HG02870 (cell line): Measurements from ENCODE around the gene MIDN.

Source experiments
- ATAC-seq: cut with Tn5 transposase; IDR thresholded peaks from one replicate; pipeline ENCODE4 v1.9.1; 2021; ENCODE audit warnings: mild to moderate bottlenecking, moderate library complexity; ENCODE audit not compliant: unreplicated experiment

Gene MIDN

DNA sequence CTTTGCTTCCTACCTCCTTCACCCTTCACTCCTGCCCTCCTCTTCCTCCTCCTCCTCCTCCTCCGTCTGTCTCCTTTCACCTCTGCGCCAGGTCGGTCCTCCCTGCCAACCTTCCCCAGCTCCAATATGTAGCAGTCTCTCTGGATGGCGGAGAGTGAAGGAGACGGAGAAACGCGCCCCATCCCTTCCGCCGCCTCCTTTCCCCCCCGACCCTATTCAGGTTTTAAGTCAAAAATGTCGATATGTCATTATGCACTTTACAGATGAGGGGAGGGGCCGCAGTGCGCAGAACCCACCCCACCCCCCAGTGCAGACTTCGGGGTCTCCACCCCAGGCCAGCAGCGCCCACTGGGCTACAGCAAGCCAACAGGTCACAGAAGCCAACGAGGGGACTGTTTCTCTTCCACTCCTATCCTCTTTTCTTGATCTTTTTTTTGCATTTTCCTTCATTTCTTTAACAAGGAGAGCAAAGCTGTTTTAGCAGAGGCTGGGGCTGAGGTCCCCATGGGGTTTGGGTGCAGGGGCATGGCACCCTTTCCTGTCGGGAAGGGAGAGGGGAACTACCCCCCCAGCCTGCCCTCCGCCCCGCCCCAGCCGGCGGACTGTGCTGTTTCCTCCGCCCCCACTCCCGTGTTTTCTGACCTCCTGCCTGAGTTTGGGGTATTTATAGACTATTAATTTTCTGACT is 9.2 kb downstream of the MIDN start:
- no peak for ATAC-seq

DNA sequence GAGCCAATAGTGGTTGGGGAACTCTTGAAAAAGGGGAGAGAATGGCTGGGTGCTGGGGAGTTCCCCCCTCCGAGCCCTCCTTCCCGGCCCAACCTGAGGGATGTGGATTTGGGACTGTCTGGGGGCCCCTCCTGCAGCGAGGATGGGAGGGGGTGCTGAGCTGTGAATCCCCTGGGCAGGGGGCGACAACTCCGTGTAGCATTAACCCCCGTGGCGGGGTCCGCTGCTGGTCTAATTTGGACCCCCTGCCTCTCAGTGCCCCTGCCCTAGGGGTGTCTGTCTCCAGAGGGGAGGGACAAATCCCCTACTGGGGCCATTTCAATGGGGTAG is 9.7 kb downstream of the MIDN start:
- ATAC-seq: no peak

DNA sequence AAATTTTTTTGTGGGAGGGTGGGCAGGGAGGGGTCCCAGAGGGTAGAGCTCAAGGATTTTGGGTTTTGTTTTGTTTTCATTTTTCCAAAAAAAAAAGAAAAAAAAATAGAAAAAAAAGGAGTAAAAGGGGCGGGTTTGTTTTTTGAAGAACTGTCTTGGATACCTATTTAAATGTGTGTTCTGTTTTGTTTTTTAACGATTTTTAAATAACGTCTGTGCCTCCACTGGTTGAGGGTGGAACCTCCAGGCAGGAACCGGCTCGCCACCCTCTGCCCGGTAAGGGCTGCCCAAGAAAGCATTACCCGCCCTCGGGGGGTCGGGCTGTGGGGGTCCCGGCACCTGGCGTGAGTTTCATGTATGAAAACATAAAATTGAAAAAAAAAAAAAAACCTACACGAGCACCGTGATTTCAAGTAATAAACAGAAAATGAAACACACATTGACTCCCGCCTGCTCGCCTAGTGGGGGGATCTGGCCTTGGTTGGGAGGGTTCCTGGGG is 10.4 kb downstream of the MIDN start:
- no peak for ATAC-seq

DNA sequence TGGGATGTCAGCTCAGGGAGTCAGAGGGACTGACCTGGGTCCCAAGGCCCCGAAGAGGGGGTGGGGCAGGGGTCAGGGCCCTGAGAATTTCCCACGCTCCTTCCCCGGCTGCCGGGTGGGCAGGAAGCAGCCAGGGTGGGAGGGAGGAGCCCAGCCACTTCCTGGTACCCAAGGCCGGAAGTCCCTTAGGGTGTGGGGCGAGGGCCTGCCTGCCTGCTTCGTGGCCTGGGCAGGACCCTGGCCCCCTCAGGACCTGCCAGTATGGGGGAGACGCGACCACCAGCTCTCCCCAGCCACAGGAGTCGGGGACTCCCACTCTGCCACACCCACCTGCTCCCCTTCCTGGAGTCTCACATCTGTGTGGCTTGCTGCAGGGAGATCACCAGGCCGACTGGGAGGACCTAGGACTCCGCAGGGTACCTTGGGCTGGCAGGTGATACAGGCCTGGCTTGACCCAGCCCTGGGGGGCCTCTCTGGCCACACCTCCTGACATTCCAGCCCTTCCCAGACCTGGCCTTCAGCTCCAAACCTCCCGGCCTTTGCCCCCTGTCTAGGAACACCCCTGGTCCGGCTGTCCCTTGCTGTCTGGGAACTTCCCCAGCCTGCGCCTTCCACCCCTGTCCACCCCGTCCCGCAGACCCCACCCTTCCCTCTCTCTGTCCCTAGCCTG is 11.0 kb downstream of the MIDN start:
- no peak for ATAC-seq

DNA sequence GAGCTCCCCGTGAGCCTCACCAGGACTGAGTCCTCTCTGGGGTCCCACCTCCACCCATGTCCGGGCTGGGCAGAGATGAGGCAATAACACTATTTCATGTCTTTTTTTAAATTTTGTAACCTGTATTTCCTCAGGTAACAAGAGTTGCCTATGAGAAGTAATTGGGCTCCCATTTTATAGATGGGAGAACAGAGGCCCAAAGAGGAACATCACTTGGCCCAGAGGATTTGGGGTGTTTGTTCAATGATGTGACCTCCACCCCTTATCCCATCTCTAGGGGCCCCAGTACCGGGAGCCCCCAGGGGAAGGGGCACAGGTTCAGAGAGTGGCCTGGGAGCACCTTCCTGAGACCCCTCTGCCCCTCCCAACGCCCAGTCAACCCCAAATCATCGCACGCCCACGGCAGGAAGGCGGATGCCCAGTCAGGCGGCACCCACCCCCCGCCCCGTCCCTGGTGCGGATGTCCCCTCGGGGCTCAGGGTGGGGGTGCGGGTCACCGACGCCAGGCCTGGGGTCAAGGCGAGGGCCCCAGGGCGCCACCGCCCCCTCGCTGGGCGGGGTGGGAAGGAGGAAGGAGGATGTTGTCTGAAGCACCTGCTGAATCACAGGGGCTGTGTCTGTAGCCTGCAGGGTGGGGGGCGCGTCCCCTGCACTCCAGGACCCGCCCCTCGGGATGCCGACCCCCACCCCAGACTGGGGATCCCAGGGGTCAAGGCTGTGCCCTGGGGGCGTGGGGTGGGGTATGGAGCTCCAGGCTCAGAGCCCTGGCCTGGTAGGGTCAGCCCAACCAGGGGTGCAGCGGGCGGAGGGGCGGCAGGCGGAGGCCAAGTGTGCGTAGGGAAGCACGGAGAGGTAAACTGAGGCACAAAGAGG is 11.7 kb downstream of the MIDN start:
- no peak for ATAC-seq

DNA sequence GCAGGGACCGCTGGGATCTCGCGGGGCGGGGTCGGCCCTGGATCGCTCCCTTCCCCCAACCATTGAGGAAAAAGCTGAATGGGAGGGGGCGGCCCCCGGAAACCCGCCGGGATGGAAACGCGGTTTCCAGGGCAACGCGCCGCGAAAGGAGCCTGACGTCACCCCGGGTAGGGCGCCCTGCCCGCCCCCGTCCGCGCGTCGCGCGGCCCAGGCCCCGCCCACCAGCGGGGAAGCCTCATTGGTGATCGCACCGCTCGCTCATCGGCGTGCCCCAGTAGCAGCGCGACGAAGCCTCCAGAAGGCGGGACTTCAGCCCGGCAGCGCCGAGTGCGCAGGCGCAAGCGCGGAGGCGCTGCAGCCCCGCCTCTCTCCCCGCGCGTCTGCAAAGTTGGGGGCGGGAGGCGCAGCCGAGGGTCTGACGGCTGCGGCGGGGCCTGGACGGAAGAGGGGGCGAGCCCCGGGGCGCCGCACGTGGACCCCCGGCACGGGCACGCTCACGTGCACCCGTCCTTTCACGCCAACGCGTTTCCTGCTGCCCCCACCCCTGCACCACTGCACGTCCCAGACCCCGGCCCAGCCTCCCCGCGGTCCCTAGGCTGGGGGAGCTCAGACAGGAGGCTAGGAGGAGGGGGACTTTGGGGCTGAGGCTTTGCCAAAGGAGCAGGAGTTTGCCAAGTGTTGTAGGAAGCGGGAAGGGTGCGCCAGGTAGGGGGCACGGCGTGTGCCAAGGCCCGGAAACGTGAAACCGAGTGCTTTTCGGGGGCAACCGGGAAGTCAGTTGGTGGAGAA is 12.6 kb downstream of the MIDN start:
- ATAC-seq: peak; percentile 55

DNA sequence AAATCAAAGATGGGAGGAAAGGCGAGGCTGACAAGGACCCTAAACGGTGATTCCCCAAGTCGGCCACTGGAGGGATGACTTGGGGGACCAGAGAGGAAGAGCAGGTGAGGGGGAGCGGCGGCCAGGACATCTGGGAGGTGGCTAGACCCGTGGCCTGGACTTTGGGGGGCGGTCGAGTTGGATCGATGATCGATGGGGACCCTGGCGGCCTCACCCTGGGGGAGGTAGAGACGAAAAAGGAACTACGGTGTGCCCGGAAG is 13.1 kb downstream of the MIDN start:
- ATAC-seq: no peak

DNA sequence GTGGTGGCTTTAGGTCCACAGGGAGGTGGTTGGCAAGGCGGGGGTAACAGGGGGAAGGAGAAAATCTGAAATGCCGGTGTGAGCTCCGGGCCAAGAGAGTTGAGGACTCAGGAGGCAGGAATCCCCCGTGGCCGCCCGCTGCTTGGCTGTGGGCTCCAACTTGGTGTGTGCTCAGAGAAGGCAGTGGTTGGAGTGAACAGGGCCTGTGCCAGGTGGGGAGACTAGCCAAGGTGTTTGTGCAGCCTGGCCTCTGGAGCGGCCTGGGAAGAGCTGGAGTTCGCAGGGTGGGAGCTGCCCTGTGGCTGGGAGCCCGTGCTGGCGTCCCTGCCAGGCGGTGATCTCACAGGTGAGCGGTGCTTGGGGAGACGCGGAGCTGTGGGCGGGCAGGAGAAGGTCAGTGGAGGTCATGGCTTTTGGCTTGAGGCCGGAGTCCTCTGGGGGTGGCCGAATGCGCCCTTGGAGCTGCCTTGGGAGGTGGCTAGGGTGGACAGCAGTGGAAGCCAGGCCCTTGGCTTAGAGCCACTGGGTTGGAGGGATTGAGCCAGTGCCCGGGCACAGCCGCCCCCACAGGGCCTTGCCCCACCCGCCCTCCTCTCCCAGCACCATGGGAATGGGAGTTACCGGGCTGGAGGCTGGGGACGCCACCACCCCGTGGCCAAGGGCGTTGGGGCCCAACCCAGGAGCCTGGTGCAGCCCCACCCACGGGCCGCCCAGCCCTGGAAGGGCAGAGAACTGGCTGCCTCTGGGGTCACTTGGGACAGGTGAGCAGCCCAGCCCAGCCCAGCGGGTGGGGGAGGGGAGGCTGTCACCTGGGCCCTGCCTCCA is 13.6 kb downstream of the MIDN start:
- ATAC-seq: no peak

DNA sequence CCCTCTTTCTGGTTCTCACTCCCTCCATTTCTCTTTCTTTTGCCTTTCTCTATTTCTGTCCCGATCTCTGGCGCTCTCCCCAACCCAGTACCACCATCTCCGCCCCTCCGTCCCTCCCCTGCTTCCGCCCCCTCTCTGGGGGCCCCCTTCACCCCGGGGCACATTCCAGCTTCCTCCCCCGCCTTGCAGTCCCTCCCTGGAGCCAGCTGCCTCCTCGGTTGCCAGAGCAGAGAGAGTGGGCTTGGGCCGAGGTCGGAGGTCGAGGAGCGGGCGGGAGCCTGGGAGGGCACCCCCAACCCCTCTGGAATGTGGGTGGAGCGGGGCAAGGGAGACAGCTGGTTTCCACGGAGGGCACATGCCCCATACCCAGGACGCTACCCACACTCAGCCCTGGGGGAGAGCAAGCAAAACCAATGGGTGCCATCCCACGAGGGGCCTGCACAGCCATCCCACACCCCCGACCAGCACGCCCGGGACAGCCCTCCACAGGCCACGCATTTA is 14.3 kb downstream of the MIDN start:
- no peak for ATAC-seq

DNA sequence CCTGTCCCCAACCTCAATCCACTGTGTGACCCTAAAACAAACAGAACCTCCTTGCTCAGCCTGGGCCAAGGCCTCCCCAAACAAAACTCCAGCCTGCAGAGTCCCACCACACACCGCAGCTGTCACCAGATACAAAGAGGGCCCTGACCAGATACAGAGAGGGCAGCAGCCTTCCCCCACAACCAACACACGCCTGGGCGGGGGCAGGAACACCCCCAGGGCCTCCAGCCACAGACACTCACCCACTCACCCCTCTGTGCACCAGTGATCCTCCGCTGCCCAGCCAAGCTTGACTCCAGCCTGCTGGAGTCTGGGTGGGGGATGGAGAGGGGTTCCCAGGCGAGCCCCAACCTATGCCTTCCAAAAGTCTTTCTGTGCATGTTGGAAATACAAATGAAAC is 14.8 kb downstream of the MIDN start:
- no peak for ATAC-seq

DNA sequence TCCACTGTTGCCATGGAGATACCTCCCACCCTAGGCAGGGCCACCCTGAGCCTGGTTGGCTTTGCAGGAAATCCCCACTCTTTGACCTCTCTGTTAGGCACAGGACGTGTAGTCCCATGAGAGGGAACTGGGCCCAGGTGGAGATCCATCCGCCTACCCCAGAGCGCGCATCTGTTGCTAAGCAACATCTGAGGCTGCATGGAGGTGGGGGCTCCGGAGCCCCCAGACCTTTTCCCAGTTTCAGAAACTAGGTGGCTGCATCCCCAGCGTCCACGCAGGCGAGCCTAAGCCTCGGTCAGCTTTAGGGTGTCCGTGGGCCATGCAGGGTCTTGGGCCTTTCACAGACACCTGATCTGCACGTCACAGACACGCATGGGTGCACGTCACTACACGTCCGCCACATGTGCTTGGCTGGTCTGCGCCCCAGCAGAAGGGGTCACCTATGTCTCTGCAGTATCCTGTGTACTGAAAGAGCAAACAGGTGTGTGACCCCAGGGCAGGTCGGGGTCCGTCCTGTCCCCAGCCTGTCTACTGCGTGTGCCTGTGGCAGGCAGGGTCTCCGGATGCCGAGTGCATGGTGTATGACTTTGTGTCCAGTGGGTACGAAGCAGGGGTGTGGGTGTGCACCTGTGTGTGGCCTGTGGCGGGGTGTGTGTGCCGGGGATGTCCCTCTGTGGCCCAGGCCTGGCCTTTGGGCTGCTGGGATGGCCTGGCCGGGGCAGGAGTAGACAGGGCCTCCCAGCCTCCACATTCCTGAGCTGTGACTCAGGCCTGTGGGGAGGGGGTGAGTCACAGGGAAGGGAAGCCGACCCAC is 16.6 kb downstream of the MIDN start:
- no peak for ATAC-seq

DNA sequence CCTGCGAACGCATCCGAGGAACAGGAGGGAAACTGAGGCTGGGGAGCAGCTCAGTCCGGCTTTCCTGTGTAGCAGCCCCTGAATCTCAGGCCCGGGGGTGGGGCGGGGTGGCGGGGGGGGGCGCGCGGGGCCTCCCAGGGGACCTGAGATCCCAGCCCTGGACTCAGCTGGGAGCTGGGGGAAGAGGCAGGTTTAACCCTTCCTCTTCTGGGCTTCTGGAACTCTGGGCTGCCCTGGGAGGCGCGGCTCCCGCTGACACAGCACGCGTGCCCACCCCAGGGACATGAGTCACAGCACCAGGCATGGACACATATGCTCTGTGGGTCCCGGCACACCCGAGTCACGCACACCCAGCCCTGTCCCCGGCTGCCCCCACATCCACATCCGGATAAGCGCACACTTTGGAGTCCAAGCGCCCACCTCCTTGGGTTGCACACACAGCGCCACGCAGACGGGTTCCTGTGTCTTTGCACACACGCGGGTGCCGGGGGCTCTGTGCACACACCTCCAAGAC is 17.3 kb downstream of the MIDN start:
- no peak for ATAC-seq

DNA sequence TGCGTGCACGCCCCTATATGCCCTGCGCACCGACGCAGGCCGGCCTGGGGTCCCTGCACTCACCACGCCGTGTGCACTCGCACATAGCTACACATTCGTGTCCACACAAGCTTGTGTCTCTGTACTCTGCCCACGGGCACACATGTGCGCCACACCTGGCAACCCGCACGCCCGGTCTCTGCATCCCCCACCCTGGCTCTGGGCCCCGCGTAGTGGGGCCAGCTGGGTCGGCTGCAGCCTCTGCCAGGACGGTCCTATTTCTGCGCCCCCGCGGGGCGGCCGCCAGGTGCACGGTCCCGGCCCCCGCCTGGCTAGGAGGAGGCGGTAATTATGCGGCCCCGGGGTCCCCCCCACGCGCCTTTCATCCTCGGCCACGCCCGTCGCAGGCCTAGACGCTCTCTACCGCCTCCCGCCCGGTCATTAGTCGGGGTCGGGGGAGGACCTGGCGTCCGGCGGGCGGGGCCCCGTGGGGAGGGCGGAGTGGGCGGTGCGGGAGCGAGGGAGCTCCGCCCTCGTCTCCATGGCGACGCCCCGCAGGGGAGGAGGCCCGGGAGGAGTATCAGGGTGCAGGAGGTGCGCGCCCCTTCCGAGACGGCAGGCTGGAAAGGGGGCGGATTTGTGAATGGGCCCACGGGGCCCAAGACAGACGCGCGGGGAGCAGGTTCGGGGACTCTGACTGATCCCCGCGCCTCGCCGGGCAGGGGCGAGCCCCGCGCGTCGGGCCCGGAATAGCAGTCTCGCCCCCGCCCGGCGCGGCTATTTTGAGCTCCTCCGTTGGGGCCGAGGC is 17.9 kb downstream of the MIDN start:
- ATAC-seq: no peak

DNA sequence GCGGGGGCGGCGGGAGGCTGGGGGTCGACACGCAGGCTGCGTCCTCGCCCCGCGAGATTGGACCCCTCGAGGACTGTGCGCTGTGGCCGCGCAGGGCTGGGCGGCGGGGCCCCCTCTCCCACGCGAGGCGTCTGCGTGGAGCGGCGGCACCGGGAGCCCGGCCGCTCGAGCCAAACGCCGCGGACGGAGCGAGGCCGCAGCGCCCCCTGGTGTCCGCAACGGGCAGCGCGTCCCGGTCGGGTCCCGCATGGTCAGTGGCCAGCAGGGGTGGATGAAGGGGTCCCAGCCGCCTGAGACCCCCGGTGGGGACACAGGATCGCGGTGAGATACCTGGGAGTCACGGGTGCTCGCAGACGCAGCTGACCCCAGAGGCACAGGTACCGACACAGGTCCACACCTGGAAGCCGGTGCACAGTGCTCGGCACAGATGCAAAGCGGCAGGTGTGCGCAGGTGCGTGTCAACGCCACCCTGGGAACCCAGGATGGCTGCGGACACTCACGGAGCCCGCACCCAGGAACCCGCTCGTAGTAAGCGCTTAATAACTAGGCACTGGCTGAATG is 18.6 kb downstream of the MIDN start:
- no peak for ATAC-seq

DNA sequence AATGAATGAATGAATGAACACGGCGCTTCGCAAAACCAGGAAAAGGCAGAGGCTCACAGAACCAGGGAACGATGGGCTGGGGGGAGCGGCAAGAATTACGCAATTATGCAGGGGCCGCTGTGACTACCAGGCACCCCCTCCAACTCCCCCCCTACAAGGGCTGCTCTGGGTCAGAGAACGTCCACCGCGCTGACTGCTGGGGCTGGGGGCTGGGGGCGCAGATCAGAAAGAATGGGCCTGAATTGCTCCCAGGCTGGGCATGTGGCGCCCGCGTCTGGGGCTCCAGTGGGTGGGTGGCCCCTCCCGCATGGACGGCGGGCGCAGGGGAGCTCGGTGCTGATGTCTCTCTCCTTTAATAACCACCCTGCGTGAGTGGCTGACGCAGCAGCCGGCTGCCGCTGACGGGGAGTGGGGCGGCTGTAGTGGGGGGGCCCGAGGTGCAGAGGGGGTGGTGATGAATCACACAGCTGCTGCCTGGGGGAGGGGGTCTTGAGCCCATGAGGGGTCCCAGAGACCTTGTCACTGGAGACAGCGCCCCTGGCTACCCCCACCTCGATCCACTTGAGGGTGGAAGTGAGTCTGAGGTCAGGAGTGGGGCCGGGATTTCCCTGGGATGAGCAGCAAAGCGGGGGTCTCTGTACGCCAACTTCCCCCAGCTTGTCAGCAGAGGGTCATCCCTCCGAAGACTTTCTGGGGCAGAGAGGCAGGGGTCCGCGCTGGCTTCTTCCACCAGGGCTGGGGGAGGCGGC is 19.3 kb downstream of the MIDN start:
- no peak for ATAC-seq

DNA sequence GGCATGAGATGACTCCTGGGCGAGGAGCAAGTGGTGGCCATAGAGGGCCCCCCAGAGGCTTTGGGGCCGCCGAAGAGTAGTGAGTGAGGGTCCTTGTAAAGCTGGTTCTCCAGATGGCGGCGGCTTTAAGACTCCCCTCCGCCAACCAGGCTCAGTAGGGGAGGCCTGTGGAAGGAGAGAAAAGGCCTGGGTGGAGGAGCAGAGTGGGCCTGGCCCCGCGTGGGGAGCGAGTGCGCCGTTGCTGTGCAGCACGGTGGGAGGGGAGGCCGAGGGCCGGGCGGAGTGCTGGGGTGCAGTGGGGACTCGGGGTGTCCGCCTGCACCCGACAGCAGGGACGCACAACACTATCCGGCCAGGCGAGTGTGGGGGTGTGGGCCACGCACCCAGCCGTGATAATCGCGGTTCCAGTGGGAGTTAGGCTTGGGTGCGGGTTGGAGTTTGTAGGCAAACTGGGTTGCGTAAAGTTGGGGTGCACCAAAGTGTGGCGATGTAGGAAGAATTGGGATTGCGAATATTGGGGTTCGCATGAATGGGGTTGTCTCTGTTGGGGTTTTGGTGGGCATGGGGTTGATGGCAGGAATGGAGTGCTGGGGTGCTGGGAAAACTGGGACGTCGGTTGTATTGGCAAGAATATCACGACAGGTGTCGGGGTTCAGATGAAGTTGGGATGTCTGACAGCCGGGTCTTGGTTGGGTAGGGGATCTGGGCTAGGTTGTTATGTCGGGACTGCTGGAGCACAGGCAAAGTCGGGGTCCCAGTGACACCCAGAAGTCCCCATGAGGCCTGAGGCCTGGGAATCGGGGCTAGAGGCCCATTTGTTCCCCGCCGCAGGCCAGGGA is 20.1 kb downstream of the MIDN start:
- no peak for ATAC-seq
